Lower leg skin (tissue), 3 donors: ENCODE data around the gene PRR5.

ENCODE experiments used
- POLR2A ChIP-seq, 2 donors: fragments of 450-650 bp; IDR thresholded peaks; one replicate each; pipeline ENCODE4 v1.6.1; 2016 to 2017; ENCODE audit warnings: antibody characterized with exemption in 2 of 2, mild to moderate bottlenecking in 1 of 2, moderate library complexity in 1 of 2
- TF ChIP-seq, protein P1 (sequence below), 3 donors: fragments of 450-650 bp; IDR thresholded peaks; one replicate each; pipeline ENCODE4 v1.5.1; 2016; ENCODE audit warnings: antibody characterized with exemption in 3 of 3, mild to moderate bottlenecking in 3 of 3, moderate library complexity in 2 of 3

DNA sequence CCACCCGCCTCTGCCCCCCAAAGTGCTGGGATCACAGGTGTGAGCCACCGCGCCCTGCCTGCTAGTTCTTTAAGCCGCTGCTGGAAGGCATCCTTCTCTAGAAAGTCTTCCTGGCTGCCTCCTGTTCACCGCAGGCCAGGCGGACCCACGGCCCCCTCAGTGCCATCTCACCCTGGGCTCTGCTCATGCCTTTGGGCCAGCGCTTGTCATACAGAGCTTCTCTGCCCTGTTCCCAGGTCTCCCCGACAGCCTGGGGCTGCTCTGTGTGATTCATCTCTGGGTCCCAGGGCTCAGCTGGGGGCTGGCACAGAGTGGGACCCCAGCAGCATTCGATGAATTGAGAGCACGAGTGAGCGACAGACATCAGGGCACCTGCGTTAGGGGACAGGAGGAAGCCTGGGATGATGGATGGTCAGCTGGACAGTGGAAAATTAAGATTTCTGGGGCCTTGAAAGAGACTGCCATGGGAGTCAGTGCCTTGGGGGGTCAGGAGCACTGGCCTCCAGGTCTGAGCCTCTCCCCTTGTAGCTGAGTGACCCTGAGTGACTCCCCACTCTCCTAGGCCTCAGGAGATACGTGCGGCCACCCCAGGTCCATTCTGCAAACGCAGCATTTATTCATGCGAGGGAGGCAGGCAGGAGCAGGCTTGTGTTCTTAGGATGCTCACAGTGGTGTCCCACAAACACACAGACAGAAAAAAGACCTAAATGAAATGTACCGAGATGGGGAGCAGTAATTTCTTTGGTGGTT lies 23.3 kb upstream of the PRR5 start:
- TF ChIP-seq, protein P1, sequence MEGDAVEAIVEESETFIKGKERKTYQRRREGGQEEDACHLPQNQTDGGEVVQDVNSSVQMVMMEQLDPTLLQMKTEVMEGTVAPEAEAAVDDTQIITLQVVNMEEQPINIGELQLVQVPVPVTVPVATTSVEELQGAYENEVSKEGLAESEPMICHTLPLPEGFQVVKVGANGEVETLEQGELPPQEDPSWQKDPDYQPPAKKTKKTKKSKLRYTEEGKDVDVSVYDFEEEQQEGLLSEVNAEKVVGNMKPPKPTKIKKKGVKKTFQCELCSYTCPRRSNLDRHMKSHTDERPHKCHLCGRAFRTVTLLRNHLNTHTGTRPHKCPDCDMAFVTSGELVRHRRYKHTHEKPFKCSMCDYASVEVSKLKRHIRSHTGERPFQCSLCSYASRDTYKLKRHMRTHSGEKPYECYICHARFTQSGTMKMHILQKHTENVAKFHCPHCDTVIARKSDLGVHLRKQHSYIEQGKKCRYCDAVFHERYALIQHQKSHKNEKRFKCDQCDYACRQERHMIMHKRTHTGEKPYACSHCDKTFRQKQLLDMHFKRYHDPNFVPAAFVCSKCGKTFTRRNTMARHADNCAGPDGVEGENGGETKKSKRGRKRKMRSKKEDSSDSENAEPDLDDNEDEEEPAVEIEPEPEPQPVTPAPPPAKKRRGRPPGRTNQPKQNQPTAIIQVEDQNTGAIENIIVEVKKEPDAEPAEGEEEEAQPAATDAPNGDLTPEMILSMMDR (IDR thresholded peaks at IDR 0.05) = no peak
- no peak for TF ChIP-seq POLR2A (IDR thresholded peaks at IDR 0.05)
